Nephron (organoid): ENCODE measurements around the gene LRRD1.
"Not testable (repeated sequence)": the region's sequence is repeated elsewhere in the genome, so short reads cannot be mapped to it uniquely, and the experiment has no call there.

Source experiments
- H3K27ac Mint-ChIP-seq, 3 experiments: 2 replicates each; pipeline ENCODE4 v1.8.0; 2020; ENCODE audit warnings: mixed read lengths in 3 of 3, mild to moderate bottlenecking in 2 of 3, moderate library complexity in 1 of 3
- H3K27me3 Mint-ChIP-seq: 2 replicates; pipeline ENCODE4 v1.8.0; 2021; ENCODE audit warnings: low read depth, mild to moderate bottlenecking, moderate library complexity, mixed read lengths
- H3K36me3 Mint-ChIP-seq: 2 replicates; pipeline ENCODE4 v1.8.0; 2020; ENCODE audit warnings: low read depth, mixed read lengths
- H3K4me1 Mint-ChIP-seq: 2 replicates; pipeline ENCODE4 v1.8.0; 2020; ENCODE audit warnings: mixed read lengths
- H3K4me3 Mint-ChIP-seq, 3 experiments: 2 replicates each; pipeline ENCODE4 v1.8.0; 2020; ENCODE audit warnings: mild to moderate bottlenecking in 3 of 3, mixed read lengths in 3 of 3, moderate library complexity in 2 of 3
- H3K9me3 Mint-ChIP-seq: 2 replicates; pipeline ENCODE4 v1.8.0; 2020; ENCODE audit warnings: mixed read lengths
- CTCF ChIP-seq, 3 experiments: fragments of 200-600 bp; sonication (generic); IDR thresholded peaks; one replicate each; pipeline ENCODE4 v1.5.0; 2021; ENCODE audit warnings: antibody characterized with exemption in 3 of 3; ENCODE audit not compliant: unreplicated experiment in 3 of 3

The LRRD1 gene

GRCh38 chr7:92149736-92150239, 29.2 kb downstream of the LRRD1 start:
- no peaks in the 10 kb centered on the region for H3K9me3 Mint-ChIP-seq
- TF ChIP-seq CTCF (IDR thresholded peaks at IDR 0.05; ENCODE audit: unreplicated experiment in 3 of 3), result no peak
- H3K4me3 Mint-ChIP-seq, result no peak overlapping the region
- H3K27me3 Mint-ChIP-seq, result peaks cover 3% of the 10 kb centered on the region
- peaks cover 19% of the 10 kb centered on the region for H3K4me1 Mint-ChIP-seq
- no peaks in the 10 kb centered on the region for H3K36me3 Mint-ChIP-seq
- no peak overlapping the region for H3K27ac Mint-ChIP-seq

- H3K4me1 Mint-ChIP-seq, H3K4me3 Mint-ChIP-seq, H3K36me3 Mint-ChIP-seq, H3K27me3 Mint-ChIP-seq, H3K27ac Mint-ChIP-seq: not testable (repeated sequence)
- H3K9me3 Mint-ChIP-seq, result peaks cover 11% of the 10 kb centered on the region
These were observed 35.6 kb downstream of the LRRD1 start for GRCh38 chr7:92143192-92143880.

- not testable (repeated sequence) for H3K27ac Mint-ChIP-seq, H3K4me1 Mint-ChIP-seq, H3K36me3 Mint-ChIP-seq, H3K4me3 Mint-ChIP-seq, H3K27me3 Mint-ChIP-seq
- peaks cover 11% of the 10 kb centered on the region for H3K9me3 Mint-ChIP-seq
These were observed 36.2 kb downstream of the LRRD1 start for GRCh38 chr7:92142791-92143190.

- Mint-ChIP-seq H3K27me3 (no peaks in the 10 kb centered on the region), H3K36me3 (no peaks in the 10 kb centered on the region), H3K9me3 (peaks cover 11% of the 10 kb centered on the region), H3K4me1 (peaks cover 6% of the 10 kb centered on the region), H3K4me3 (no peak overlapping the region), H3K27ac (no peak overlapping the region)
- no peak for TF ChIP-seq CTCF (IDR thresholded peaks at IDR 0.05; ENCODE audit: unreplicated experiment in 3 of 3)
These were observed 37.8 kb downstream of the LRRD1 start for GRCh38 chr7:92141161-92141560.

- Mint-ChIP-seq H3K27me3 (no peaks in the 10 kb centered on the region), H3K4me1 (peaks cover 25% of the 10 kb centered on the region), H3K36me3 (no peaks in the 10 kb centered on the region), H3K9me3 (peaks cover 9% of the 10 kb centered on the region), H3K4me3 (peak overlapping the region in 2 of 3 experiments; percentile 68 to 70), H3K27ac (peak overlapping the region; percentile 90 to 96 (median 96))
- TF ChIP-seq CTCF (IDR thresholded peaks at IDR 0.05; ENCODE audit: unreplicated experiment in 3 of 3), result no peak
These were observed 41.4 kb downstream of the LRRD1 start for GRCh38 chr7:92137557-92137956.

GRCh38 chr7:92135052-92135889, 43.7 kb downstream of the LRRD1 start:
- peaks cover 9% of the 10 kb centered on the region for H3K36me3 Mint-ChIP-seq
- no peaks in the 10 kb centered on the region for H3K9me3 Mint-ChIP-seq
- peaks cover 44% of the 10 kb centered on the region for H3K4me1 Mint-ChIP-seq
- no peak for TF ChIP-seq CTCF (IDR thresholded peaks at IDR 0.05; ENCODE audit: unreplicated experiment in 3 of 3)
- H3K27ac Mint-ChIP-seq, result peak overlapping the region; percentile 100
- H3K4me3 Mint-ChIP-seq, result peak overlapping the region; percentile 97 to 100 (median 99)
- H3K27me3 Mint-ChIP-seq, result no peaks in the 10 kb centered on the region
